Transverse colon (tissue), 3 donors: ENCODE measurements around the gene PRKCD.

Experiments
- POLR2A ChIP-seq: fragments of 450-650 bp; IDR thresholded peaks from one replicate; pipeline ENCODE4 v1.6.1; 2016; ENCODE audit warnings: antibody characterized with exemption, mild to moderate bottlenecking, moderate library complexity
- TF ChIP-seq, protein P1 (sequence below), 5 experiments: fragments of 200-600 bp in 3 of 5; fragments of 450-650 bp in 2 of 5; sonication (generic) in 3 of 5; IDR thresholded peaks; 1 replicate in 2 of 5; 2 replicates in 3 of 5; pipeline ENCODE4 v1.5.1; 2016 to 2017; ENCODE audit warnings: antibody characterized with exemption in 5 of 5, inconsistent platforms in 3 of 5, mild to moderate bottlenecking in 2 of 5, moderate library complexity in 1 of 5

DNA sequence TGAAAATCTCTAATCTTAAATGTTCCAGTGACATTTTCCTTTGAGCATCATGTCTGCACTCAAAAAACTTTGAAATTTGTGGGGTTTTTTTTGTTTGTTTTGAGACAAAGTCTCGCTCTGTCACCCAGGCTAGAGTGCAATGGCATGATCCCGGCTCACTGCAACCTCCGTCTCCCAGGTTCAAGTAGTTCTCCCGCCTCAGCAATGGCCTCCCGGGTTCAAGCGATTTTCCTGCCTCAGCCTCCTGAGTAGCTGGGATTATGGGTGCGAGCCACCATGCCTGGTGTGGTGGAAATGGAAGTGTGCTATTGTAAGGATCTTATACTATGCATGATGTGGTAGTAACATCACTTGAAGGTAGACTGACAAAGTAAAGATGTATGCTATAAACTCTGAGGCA, 52.3 kb downstream of the PRKCD start:
- no peak for TF ChIP-seq POLR2A
- TF ChIP-seq, protein P1, sequence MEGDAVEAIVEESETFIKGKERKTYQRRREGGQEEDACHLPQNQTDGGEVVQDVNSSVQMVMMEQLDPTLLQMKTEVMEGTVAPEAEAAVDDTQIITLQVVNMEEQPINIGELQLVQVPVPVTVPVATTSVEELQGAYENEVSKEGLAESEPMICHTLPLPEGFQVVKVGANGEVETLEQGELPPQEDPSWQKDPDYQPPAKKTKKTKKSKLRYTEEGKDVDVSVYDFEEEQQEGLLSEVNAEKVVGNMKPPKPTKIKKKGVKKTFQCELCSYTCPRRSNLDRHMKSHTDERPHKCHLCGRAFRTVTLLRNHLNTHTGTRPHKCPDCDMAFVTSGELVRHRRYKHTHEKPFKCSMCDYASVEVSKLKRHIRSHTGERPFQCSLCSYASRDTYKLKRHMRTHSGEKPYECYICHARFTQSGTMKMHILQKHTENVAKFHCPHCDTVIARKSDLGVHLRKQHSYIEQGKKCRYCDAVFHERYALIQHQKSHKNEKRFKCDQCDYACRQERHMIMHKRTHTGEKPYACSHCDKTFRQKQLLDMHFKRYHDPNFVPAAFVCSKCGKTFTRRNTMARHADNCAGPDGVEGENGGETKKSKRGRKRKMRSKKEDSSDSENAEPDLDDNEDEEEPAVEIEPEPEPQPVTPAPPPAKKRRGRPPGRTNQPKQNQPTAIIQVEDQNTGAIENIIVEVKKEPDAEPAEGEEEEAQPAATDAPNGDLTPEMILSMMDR (IDR thresholded peaks at IDR 0.05) = no peak
